B cell (primary cell): ENCODE measurements around the gene SLC43A3. TPM values are rescaled to one million over a fixed set of nuclear protein-coding genes. Genes with fewer than 3 reads are reported as not detected.

Source experiments
- ATAC-seq: fragments of 200-7000 bp; cut with Tn5 transposase; one replicate; pipeline ENCODE4 v1.10.0; 2021; ENCODE audit warnings: low read depth, mild to moderate bottlenecking, moderate number of reproducible peaks, moderate library complexity
- CTCF ChIA-PET: fragments of 350-600 bp; sonication (Branson Sonifier 250); formaldehyde crosslinking; loops from one replicate; lab custom pipeline; 2021; ENCODE audit warnings: antibody characterized with exemption, inconsistent platforms; lab: Charles Lee
- POLR2A ChIA-PET: fragments of 350-600 bp; sonication (Branson Sonifier 250); formaldehyde crosslinking; loops from one replicate; lab custom pipeline; 2021; ENCODE audit warnings: antibody characterized with exemption; lab: Charles Lee
- DNase-seq: peaks from one replicate; pipeline ENCODE4 v3.0.0; 2013
- H2AFZ ChIP-seq: 2 replicates; pipeline ENCODE4 v1.6.1; 2012; ENCODE audit warnings: mild to moderate bottlenecking, low read depth, low read length; ENCODE audit not compliant: insufficient read depth, poor library complexity, severe bottlenecking
- H3K27ac ChIP-seq, 2 donors: 1 replicate in 1 of 2; 2 replicates in 1 of 2; pipeline ENCODE4 v1.5.1; 2012 to 2013; ENCODE audit warnings: low read length in 2 of 2, mild to moderate bottlenecking in 2 of 2, moderate library complexity in 1 of 2
- H3K27me3 ChIP-seq, 4 experiments: fragments of 200-600 bp in 1 of 4; sonication (generic) in 1 of 4; replicated peaks in 1 of 4; 1 replicate in 2 of 4; 2 replicates in 2 of 4; pipeline versions ENCODE4 v1.6.1 to v1.7.0; 2013 to 2016; ENCODE audit warnings: low read length in 3 of 4, mild to moderate bottlenecking in 2 of 4, mixed read lengths in 1 of 4, moderate library complexity in 1 of 4; ENCODE audit not compliant: insufficient read depth in 4 of 4, control insufficient read depth in 3 of 4; ENCODE audit errors: control extremely low read depth in 1 of 4
- H3K36me3 ChIP-seq, 2 experiments: replicated peaks in 1 of 2; 1 replicate in 1 of 2; 2 replicates in 1 of 2; pipeline versions ENCODE4 v1.6.1 to v1.7.1; 2013; ENCODE audit warnings: low read length in 1 of 2; ENCODE audit not compliant: insufficient read depth in 2 of 2, control insufficient read depth in 1 of 2; ENCODE audit errors: control extremely low read depth in 1 of 2, extremely low read depth in 1 of 2
- H3K4me1 ChIP-seq, 2 donors: fragments of 200-600 bp in 1 of 2; sonication (generic) in 1 of 2; 1 replicate in 1 of 2; 2 replicates in 1 of 2; pipeline versions ENCODE4 v1.5.1 to v1.6.1; 2013 to 2017; ENCODE audit warnings: low read length in 2 of 2; ENCODE audit not compliant: control insufficient read depth in 2 of 2, insufficient read depth in 2 of 2
- H3K4me2 ChIP-seq: replicated peaks from 2 replicates; pipeline ENCODE3; 2012; ENCODE audit warnings: mild to moderate bottlenecking, low read depth, low read length; ENCODE audit not compliant: poor library complexity, severe bottlenecking
- H3K4me3 ChIP-seq, 5 experiments: fragments of 200-600 bp in 1 of 5; sonication (generic) in 1 of 5; 1 replicate in 3 of 5; 2 replicates in 2 of 5; pipeline versions ENCODE4 v1.5.1 to v1.7.0; 2011 to 2016; ENCODE audit warnings: low read length in 4 of 5, mild to moderate bottlenecking in 4 of 5, low read depth in 2 of 5, control low read depth in 1 of 5, moderate library complexity in 1 of 5; ENCODE audit not compliant: insufficient read depth in 1 of 5; ENCODE audit errors: control extremely low read depth in 1 of 5, extremely low read depth in 1 of 5
- H3K79me2 ChIP-seq: fragments of 200-600 bp; sonication (generic); one replicate; pipeline ENCODE4 v1.6.0; 2016; ENCODE audit warnings: low read length; ENCODE audit not compliant: control insufficient read depth, insufficient read depth
- H3K9ac ChIP-seq: fragments of 200-600 bp; sonication (generic); 2 replicates; pipeline ENCODE4 v1.6.1; 2017; ENCODE audit warnings: mild to moderate bottlenecking, low read length, moderate library complexity
- H3K9me3 ChIP-seq, 3 donors: one replicate each; pipeline versions ENCODE4 v1.6.1 to v1.7.1; 2013; ENCODE audit warnings: low read length in 2 of 3; ENCODE audit not compliant: control insufficient read depth in 2 of 3, insufficient read depth in 1 of 3; ENCODE audit errors: control extremely low read depth in 1 of 3
- H4K20me1 ChIP-seq: 2 replicates; pipeline ENCODE4 v1.6.0; 2012; ENCODE audit warnings: mild to moderate bottlenecking, low read length; ENCODE audit not compliant: insufficient read depth, control insufficient read depth, poor library complexity, severe bottlenecking
- H3K27ac Mint-ChIP-seq: one replicate; pipeline ENCODE4 v1.8.0; 2021; ENCODE audit warnings: mixed read lengths
- H3K27me3 Mint-ChIP-seq: one replicate; pipeline ENCODE4 v1.8.0; 2021; ENCODE audit warnings: mixed read lengths
- H3K4me1 Mint-ChIP-seq: one replicate; pipeline ENCODE4 v1.8.0; 2021; ENCODE audit warnings: mixed read lengths
- H3K4me3 Mint-ChIP-seq: one replicate; pipeline ENCODE4 v1.8.0; 2021; ENCODE audit warnings: mixed read lengths
- H3K9me3 Mint-ChIP-seq: one replicate; pipeline ENCODE4 v1.8.0; 2022; ENCODE audit warnings: mixed read lengths; ENCODE audit not compliant: insufficient read depth
- CTCF ChIP-seq: fragments of 200-600 bp; IDR thresholded peaks from one replicate; pipeline ENCODE4 v1.8.0; 2022; ENCODE audit warnings: antibody characterized with exemption, mild to moderate bottlenecking
- EZH2 ChIP-seq: IDR thresholded peaks from 2 replicates; pipeline ENCODE4 v1.6.1; 2012; ENCODE audit warnings: borderline replicate concordance, low read depth, mild to moderate bottlenecking, moderate library complexity, low read length; ENCODE audit not compliant: insufficient read depth, poor library complexity, severe bottlenecking
- WGBS: methylation state at CpG from one replicate; pipeline ENCODE4 v1.1.5; 2013; ENCODE audit warnings: missing lambda C conversion rate; ENCODE audit not compliant: insufficient coverage; 5-methylcytosine and 5-hydroxymethylcytosine counted together
- intact Hi-C: fragments of 100-400 bp; cut with micrococcal nuclease; formaldehyde crosslinking; loops from one replicate; pipeline ENCODE4 v1.10.0; 2022
- polyA plus RNA-seq: library from polyadenylated mRNA; depleted of rRNA; stranded (reverse); fragments of >200 nt; gene quantifications from 2 replicates; pipeline ENCODE4 v1.2.3, GENCODE V29; 2012
- total RNA-seq, 2 donors: library from RNA; stranded (reverse); fragments of 120-200 nt in 1 of 2; gene quantifications; 1 replicate in 1 of 2; 2 replicates in 1 of 2; pipeline versions ENCODE4 v1.2.3 to v1.2.4, GENCODE V29; 2013 to 2022

SLC43A3 gene
- total and polyA plus RNA-seq, 2 donors (not counting 1 experiment from before 2014, with no cell fraction given), result 7.6 to 20.9 TPM

- H3K9me3 Mint-ChIP-seq, result no peaks in the 10 kb centered on the region
- Histone ChIP-seq H3K9me3 (no peaks in the 10 kb centered on the region), H3K27ac (no peak overlapping the region), H3K27me3 (no peaks in the 10 kb centered on the region), H3K4me1 (no peaks in the 10 kb centered on the region), H3K4me2 (no peak overlapping the region), H3K36me3 (no peaks in the 10 kb centered on the region), H2AFZ (no peak overlapping the region), H3K79me2 (no peaks in the 10 kb centered on the region), H3K9ac (no peak overlapping the region), H3K4me3 (no peak overlapping the region), H4K20me1 (no peaks in the 10 kb centered on the region)
- H3K4me1 Mint-ChIP-seq, result no peaks in the 10 kb centered on the region
- WGBS, result 97% methylated on average over 5 of the region's 7 CpGs
- no peak overlapping the region for H3K4me3 Mint-ChIP-seq
- TF ChIP-seq EZH2, result no peak
- no peak for TF ChIP-seq CTCF
- no peak for ATAC-seq
- ChIA-PET CTCF (interaction anchor here (1.0 to 1.9 kb wide), 3 partner anchors 8 to 91 kb away, joined by 3 to 6 read pairs (median 6); no protein-coding TSS in a partner anchor), POLR2A (no interaction called here)
- no peak overlapping the region for H3K27ac Mint-ChIP-seq
- intact Hi-C loops, result no loop called here
- DNase-seq, result no peak
- H3K27me3 Mint-ChIP-seq, result peaks cover 6% of the 10 kb centered on the region
These were observed 9.1 kb upstream of the SLC43A3 start for GRCh38 chr11:57436031-57436430.

- H3K27ac ChIP-seq, result no peak overlapping the region
- CTCF ChIA-PET, result no interaction called here
- no peaks in the 10 kb centered on the region for H3K4me1 ChIP-seq
- Mint-ChIP-seq H3K9me3 (no peaks in the 10 kb centered on the region), H3K4me3 (no peak overlapping the region), H3K4me1 (no peaks in the 10 kb centered on the region), H3K27me3 (peaks cover 6% of the 10 kb centered on the region), H3K27ac (no peak overlapping the region)
- DNase-seq, result no peak
- no peak overlapping the region for H3K4me3 ChIP-seq
- no peaks in the 10 kb centered on the region for H3K27me3 ChIP-seq
- no peaks in the 10 kb centered on the region for H4K20me1 ChIP-seq
- 85% methylated on average over 8 of the region's 15 CpGs for WGBS
- H3K9ac ChIP-seq, result no peak overlapping the region
- no peak for ATAC-seq
- H2AFZ ChIP-seq, result no peak overlapping the region
- intact Hi-C loops, result no loop called here
- H3K9me3 ChIP-seq, result no peaks in the 10 kb centered on the region
- POLR2A ChIA-PET, result no interaction called here
- H3K79me2 ChIP-seq, result no peaks in the 10 kb centered on the region
- TF ChIP-seq CTCF, result no peak
- TF ChIP-seq EZH2, result no peak
- H3K4me2 ChIP-seq, result no peak overlapping the region
- no peaks in the 10 kb centered on the region for H3K36me3 ChIP-seq
These were observed 8.0 kb upstream of the SLC43A3 start for GRCh38 chr11:57434640-57435546.
